HCT116 (cell line): Measurements from ENCODE around the gene DPH1. TPM values are rescaled to one million over a fixed set of nuclear protein-coding genes. Genes with fewer than 3 reads are reported as not detected.
A peak's percentile ranks its signal among the peaks of the same experiment; 100 is the strongest.

Experiments
- ATAC-seq: fragments of 200-7000 bp; cut with Tn5 transposase; 2 replicates; pipeline ENCODE4 v1.9.1; 2020; ENCODE audit warnings: mild to moderate bottlenecking, moderate library complexity
- BruUV-seq: library from RNA; stranded (reverse); fragments of 400-500 nt; replicated peaks from 2 replicates; lab custom pipeline; 2021; lab: Mats Ljungman, UMichigan
- CTCF ChIA-PET: fragments of 300-600 bp; sonication (Branson Sonifier 250); formaldehyde crosslinking; loops from one replicate; lab custom pipeline; 2021; ENCODE audit warnings: antibody characterized with exemption; lab: Charles Lee
- POLR2A ChIA-PET: fragments of 300-600, 350-600 bp; sonication (Branson Sonifier 250); formaldehyde crosslinking; loops from one replicate; lab custom pipeline; 2021; ENCODE audit warnings: antibody characterized with exemption; lab: Charles Lee
- RAD21 ChIA-PET, 2 experiments: fragments of 300-600 bp; sonication (Branson Sonifier 250); formaldehyde crosslinking; loops; one replicate each; lab custom pipeline; 2023; ENCODE audit warnings: low total read pairs in 2 of 2; ENCODE audit not compliant: uncharacterized antibody in 2 of 2, unreplicated experiment in 2 of 2, low non-redundant PET in 1 of 2; lab: Charles Lee
- DNase-seq: peaks from one replicate; pipeline ENCODE4 v3.0.0-alpha.2; 2010; ENCODE audit warnings: low read depth, low spot score
- H2AFZ ChIP-seq: fragments of 200-600 bp; shearing (Covaris generic), sonication (generic); 2 replicates; pipeline ENCODE4 v1.6.1; 2017; ENCODE audit warnings: low read depth, mixed run types, mixed read lengths, antibody characterized with exemption, low read length; ENCODE audit not compliant: poor library complexity, severe bottlenecking
- H3K27ac ChIP-seq: 2 replicates; pipeline ENCODE4 v1.5.1; 2012; ENCODE audit warnings: low read depth, low read length
- H3K27me3 ChIP-seq: fragments of 200-600 bp; sonication (generic); 2 replicates; pipeline ENCODE4 v1.6.1; 2016; ENCODE audit warnings: mixed run types, low read length, mixed read lengths; ENCODE audit not compliant: insufficient read depth
- H3K36me3 ChIP-seq, 2 experiments: fragments of 200-500 bp in 1 of 2; fragments of 200-600 bp in 1 of 2; sonication (Bioruptor generic) in 1 of 2; sonication (generic) in 1 of 2; 2 replicates each; pipeline versions ENCODE4 v1.5.1 to v1.6.1; 2014 to 2016; ENCODE audit warnings: low read length in 2 of 2, inconsistent platforms in 1 of 2, mixed read lengths in 1 of 2, mixed run types in 1 of 2; ENCODE audit not compliant: insufficient read depth in 2 of 2, control insufficient read depth in 1 of 2
- H3K4me1 ChIP-seq, 2 experiments: fragments of 200-600 bp in 1 of 2; sonication (generic) in 1 of 2; 2 replicates each; pipeline versions ENCODE4 v1.5.1 to v1.6.1; 2012 to 2017; ENCODE audit warnings: low read length in 2 of 2, inconsistent platforms in 1 of 2, mild to moderate bottlenecking in 1 of 2, mixed read lengths in 1 of 2, mixed run types in 1 of 2, moderate library complexity in 1 of 2; ENCODE audit not compliant: insufficient read depth in 2 of 2, control insufficient read depth in 1 of 2
- H3K4me2 ChIP-seq: fragments of 200-600 bp; sonication (generic); 2 replicates; pipeline ENCODE4 v1.6.1; 2017; ENCODE audit warnings: mixed run types, low read length, mixed read lengths
- H3K4me3 ChIP-seq, 2 experiments: fragments of 200-600 bp in 1 of 2; sonication (generic) in 1 of 2; replicated peaks in 1 of 2; 2 replicates each; pipeline ENCODE4 v1.5.1; 2011 to 2016; ENCODE audit warnings: low read length in 2 of 2, control low read depth in 1 of 2, low read depth in 1 of 2, mild to moderate bottlenecking in 1 of 2, mixed read lengths in 1 of 2, mixed run types in 1 of 2
- H3K79me2 ChIP-seq: fragments of 200-600 bp; sonication (generic); 2 replicates; pipeline ENCODE4 v1.6.1; 2017; ENCODE audit warnings: mild to moderate bottlenecking, mixed run types, low read length, moderate library complexity, mixed read lengths; ENCODE audit not compliant: insufficient read depth
- H3K9ac ChIP-seq: fragments of 200-600 bp; sonication (generic); 2 replicates; pipeline ENCODE4 v1.6.1; 2016; ENCODE audit warnings: low read length, mixed read lengths
- H3K9me2 ChIP-seq: fragments of 200-600 bp; sonication (generic), shearing (Covaris generic); 2 replicates; pipeline ENCODE4 v1.6.1; 2017; ENCODE audit warnings: mixed run types, mild to moderate bottlenecking, moderate library complexity; ENCODE audit not compliant: insufficient read depth
- H3K9me3 ChIP-seq, 2 experiments: fragments of 200-500 bp in 1 of 2; fragments of 200-600 bp in 1 of 2; sonication (Bioruptor generic) in 1 of 2; sonication (generic) in 1 of 2; 2 replicates each; pipeline ENCODE4 v1.6.1; 2014 to 2017; ENCODE audit warnings: low read length in 2 of 2, mixed read lengths in 2 of 2, inconsistent platforms in 1 of 2, low read depth in 1 of 2, mild to moderate bottlenecking in 1 of 2, mixed run types in 1 of 2, moderate library complexity in 1 of 2; ENCODE audit not compliant: control insufficient read depth in 1 of 2, insufficient read depth in 1 of 2
- H4K20me1 ChIP-seq: fragments of 200-600 bp; sonication (generic), shearing (Covaris generic); 2 replicates; pipeline ENCODE4 v1.6.1; 2017; ENCODE audit warnings: mixed run types, mild to moderate bottlenecking, moderate library complexity; ENCODE audit not compliant: insufficient read depth
- ATF3 ChIP-seq: IDR thresholded peaks from 2 replicates; pipeline ENCODE4 v1.6.1; 2012
- CBX3 ChIP-seq: IDR thresholded peaks from 2 replicates; pipeline ENCODE4 v1.6.1; 2012; ENCODE audit warnings: low read depth
- CEBPB ChIP-seq: IDR thresholded peaks from 2 replicates; pipeline ENCODE4 v1.6.1; 2012; ENCODE audit warnings: low read depth
- EGR1 ChIP-seq: IDR thresholded peaks from 2 replicates; pipeline ENCODE4 v1.6.1; 2012; ENCODE audit warnings: low read depth
- ELF1 ChIP-seq: IDR thresholded peaks from 2 replicates; pipeline ENCODE4 v1.6.1; 2012; ENCODE audit warnings: low read depth, borderline replicate concordance
- EZH2 ChIP-seq: fragments of 200-600 bp; sonication (generic); IDR thresholded peaks from 2 replicates; pipeline ENCODE4 v1.6.1; 2017; ENCODE audit warnings: antibody characterized with exemption, mixed run types
- EZH2phosphoT487 ChIP-seq: fragments of 200-600 bp; IDR thresholded peaks from 2 replicates; pipeline ENCODE4 v1.6.1; 2018; ENCODE audit warnings: antibody characterized with exemption, borderline replicate concordance
- JUND ChIP-seq: IDR thresholded peaks from 2 replicates; pipeline ENCODE4 v1.6.1; 2012
- MAX ChIP-seq: IDR thresholded peaks from 2 replicates; pipeline ENCODE4 v1.6.1; 2012
- REST ChIP-seq: IDR thresholded peaks from 2 replicates; pipeline ENCODE4 v1.6.1; 2012; ENCODE audit warnings: low read depth
- SIN3A ChIP-seq: IDR thresholded peaks from 2 replicates; pipeline ENCODE4 v1.6.1; 2012; ENCODE audit warnings: low read depth
- SP1 ChIP-seq: IDR thresholded peaks from 2 replicates; pipeline ENCODE4 v1.6.1; 2012; ENCODE audit warnings: low read depth
- YY1 ChIP-seq: IDR thresholded peaks from 2 replicates; pipeline ENCODE4 v1.6.1; 2011; ENCODE audit warnings: low read length, low read depth, moderate library complexity, mild to moderate bottlenecking; ENCODE audit not compliant: insufficient replicate concordance; ENCODE audit errors: extremely low read depth
- ZBTB33 ChIP-seq: IDR thresholded peaks from 2 replicates; pipeline ENCODE4 v1.6.1; 2011; ENCODE audit warnings: mild to moderate bottlenecking, low read length, moderate library complexity; ENCODE audit not compliant: insufficient replicate concordance; ENCODE audit errors: extremely low read depth
- ZNF274 ChIP-seq: fragments of 200-500 bp; sonication (Bioruptor generic); IDR thresholded peaks from 2 replicates; pipeline ENCODE4 v1.6.1; 2014; ENCODE audit warnings: mild to moderate bottlenecking, low read depth, low read length, inconsistent platforms
- intact Hi-C: fragments of 100-400 bp; cut with micrococcal nuclease; formaldehyde crosslinking; loops from 2 replicates; pipeline ENCODE4 v1.10.0; 2022
- total RNA-seq: library from RNA; stranded (reverse); gene quantifications from one replicate; pipeline ENCODE4 v1.2.1, GENCODE V29; 2021; ENCODE audit not compliant: unreplicated experiment

DPH1 gene
- total RNA-seq, 1 experiment from 2014 or later, result 47.2 TPM

GRCh38 chr17:2029911-2030778 lies at the start of gene DPH1 (continued):
- no peak for TF ChIP-seq ZBTB33
- peak; percentile 96 for TF ChIP-seq SP1
- TF ChIP-seq YY1, result peak; percentile 96
- no peak for TF ChIP-seq ATF3
- no peak; the same call in 1 of the 2 replicates for TF ChIP-seq CBX3
- no peak for TF ChIP-seq EZH2
- no peak for TF ChIP-seq JUND
- TF ChIP-seq CEBPB, result no peak
- TF ChIP-seq, all 23 proteins: peak for 11

- BruUV-seq, result no TSS peak
- no peak for DNase-seq
- H3K4me3 ChIP-seq, result no peak overlapping the region
- no peak overlapping the region for H2AFZ ChIP-seq
- no peaks in the 10 kb centered on the region for H3K36me3 ChIP-seq
- H3K4me1 ChIP-seq, result peaks cover 0 to 3% of the 10 kb centered on the region in 2 experiments; a peak in 1 of 4 replicates
- no peak overlapping the region for H3K9ac ChIP-seq
- POLR2A ChIA-PET, result no interaction called here
- H3K79me2 ChIP-seq, result no peaks in the 10 kb centered on the region
- no peak overlapping the region for H3K4me2 ChIP-seq
- H3K27ac ChIP-seq, result no peak overlapping the region
- ATAC-seq, result no peak
- no peaks in the 10 kb centered on the region for H4K20me1 ChIP-seq
- H3K27me3 ChIP-seq, result no peaks in the 10 kb centered on the region
- RAD21 ChIA-PET, result no interaction called here
- intact Hi-C loops, result no loop called here
- CTCF ChIA-PET, result no interaction called here
- H3K9me2 ChIP-seq, result no peaks in the 10 kb centered on the region
- no peaks in the 10 kb centered on the region for H3K9me3 ChIP-seq
- TF ChIP-seq ZBTB33 (no peak), EZH2 (no peak), CBX3 (no peak), SIN3A (no peak), REST (no peak), EZH2phosphoT487 (no peak), MAX (no peak), EGR1 (no peak), SP1 (no peak), ELF1 (no peak), ZNF274 (no peak)
Observed at GRCh38 chr17:1980665-1981250, 49.2 kb upstream of the DPH1 start.
